CD4-positive, alpha-beta T cell treated with Interleukin-4 for 1 hour (primary cell): Measurements from ENCODE around the gene TSPAN4.

ENCODE experiments used
- DNase-seq, 2 donors: peaks; one replicate each; pipeline ENCODE4 v3.0.0-alpha.2; 2020 to 2022

The TSPAN4 gene

DNA sequence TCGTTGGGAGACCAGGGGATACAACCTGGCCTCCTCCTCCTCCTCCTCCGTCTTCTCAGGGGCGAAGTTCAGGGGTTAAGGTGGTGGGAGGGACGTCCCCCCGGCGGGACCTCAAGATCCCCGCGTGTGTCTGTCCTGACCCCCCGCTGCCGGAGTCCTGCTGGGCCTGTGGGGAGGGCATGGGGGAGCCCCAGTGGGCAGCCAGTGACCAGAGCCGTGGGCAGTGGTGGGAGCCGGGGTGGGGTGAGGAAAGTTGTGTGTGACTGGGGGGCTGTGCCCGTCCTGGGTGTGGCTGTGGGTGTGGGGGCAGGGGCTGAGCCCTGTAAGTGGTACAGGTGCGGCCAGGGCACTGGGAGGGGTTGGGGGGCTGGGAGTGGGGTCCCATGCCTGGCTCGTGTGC lies 10.1 kb downstream of the TSPAN4 start:
- DNase-seq: no peak

DNA sequence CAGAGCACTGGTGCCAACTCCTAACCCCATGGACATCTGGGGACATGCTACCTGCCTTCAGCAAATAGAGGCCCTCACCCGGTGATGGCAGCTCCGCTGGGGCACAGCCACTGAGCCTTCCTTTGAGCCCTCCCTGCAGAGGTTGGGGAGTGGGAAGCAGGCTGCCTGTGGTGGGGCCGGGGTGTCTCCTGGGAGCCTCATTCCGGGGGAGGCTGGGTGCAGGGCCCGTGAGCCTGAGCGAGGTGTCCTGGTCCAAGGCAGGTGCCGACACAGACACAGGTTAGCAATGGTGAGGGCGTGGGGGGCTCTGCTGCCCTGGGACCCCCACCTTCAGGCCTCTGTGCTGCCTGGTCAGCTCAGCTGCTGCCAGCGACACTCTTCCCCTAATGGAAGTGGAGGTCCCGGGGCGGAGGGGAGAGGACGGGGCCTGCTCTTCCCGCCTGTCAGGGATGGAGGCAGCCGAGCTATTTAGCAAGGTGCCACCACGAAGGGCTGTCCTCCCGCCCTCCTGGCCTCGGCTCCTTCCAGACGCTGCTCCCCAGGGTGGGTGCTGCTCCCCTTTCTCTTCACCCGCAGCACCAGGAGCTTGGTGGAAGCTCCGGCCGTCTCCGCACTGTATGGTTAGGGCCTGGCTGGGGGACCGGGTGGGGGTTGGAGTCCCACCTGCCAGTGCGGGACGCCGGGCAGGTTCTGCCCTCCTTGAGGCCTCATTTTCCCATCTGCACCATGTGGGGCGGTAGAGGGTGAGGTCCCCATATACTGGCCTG lies 11.2 kb downstream of the TSPAN4 start:
- DNase-seq: no peak

DNA sequence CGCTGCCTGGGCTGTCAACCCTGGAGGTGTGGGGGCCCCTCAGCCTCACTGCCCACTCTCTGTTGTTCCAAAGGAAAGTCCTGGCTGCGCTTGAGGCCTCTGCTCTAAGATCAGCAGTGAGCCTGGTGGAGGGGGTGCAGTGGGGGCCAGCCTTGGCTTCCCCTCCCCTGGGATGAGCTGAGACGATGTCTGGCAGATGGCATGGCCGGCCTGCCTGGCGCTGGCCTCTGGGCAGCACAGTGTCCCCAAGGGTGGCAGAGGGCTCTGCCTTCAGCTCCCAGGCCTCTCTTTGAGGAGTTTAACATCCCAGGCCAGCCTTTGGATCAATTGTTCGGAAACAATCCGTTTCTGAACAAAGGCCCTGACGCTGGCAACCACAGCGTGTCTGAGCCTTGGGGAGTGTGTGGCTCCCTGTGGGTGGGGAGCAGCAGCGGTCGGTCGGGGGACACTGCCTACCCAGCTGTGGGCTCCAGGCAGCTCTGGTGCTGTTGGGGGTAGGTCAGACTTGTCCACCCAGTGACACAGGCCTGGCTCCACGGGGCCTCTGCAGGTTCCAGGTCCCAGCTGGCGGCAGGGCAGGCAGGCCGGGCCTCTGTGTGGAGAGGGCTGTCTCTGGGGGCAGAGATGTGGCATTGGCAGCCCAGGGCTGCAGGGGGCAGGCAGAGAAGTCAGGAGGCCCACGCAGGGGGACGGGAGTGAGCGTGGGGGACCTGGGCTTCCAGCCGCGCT lies 12.1 kb downstream of the TSPAN4 start:
- DNase-seq: no peak

GRCh38 chr11:855330-855674 lies 12.7 kb downstream of the TSPAN4 start:
- DNase-seq: no peak

DNA sequence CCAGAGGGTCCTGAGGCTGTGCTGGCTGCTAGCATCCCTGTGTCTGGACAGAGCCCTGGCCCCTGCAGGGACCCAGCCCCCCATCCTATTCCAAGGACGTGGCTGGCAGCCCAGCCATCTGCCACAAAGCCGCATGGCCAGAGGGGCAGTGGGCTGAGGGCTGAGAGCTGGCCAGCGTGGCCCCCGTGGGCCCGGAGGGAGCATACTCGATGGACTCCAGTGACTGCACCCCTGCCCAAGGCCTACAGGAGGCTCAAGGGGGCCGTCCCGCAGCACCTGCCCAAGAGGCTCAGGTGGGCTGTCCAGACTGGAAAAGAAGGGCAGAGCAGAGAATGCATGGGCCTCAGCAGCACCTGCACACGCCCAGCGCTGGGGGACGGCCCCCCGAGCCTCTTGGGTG lies 13.1 kb downstream of the TSPAN4 start:
- DNase-seq: no peak

GRCh38 chr11:856397-856796 lies 13.7 kb downstream of the TSPAN4 start:
- no peak for DNase-seq

- DNase-seq: no peak
These were observed 15.6 kb downstream of the TSPAN4 start for GRCh38 chr11:858053-858761.

GRCh38 chr11:858762-859339 lies 16.2 kb downstream of the TSPAN4 start:
- DNase-seq: no peak

DNA sequence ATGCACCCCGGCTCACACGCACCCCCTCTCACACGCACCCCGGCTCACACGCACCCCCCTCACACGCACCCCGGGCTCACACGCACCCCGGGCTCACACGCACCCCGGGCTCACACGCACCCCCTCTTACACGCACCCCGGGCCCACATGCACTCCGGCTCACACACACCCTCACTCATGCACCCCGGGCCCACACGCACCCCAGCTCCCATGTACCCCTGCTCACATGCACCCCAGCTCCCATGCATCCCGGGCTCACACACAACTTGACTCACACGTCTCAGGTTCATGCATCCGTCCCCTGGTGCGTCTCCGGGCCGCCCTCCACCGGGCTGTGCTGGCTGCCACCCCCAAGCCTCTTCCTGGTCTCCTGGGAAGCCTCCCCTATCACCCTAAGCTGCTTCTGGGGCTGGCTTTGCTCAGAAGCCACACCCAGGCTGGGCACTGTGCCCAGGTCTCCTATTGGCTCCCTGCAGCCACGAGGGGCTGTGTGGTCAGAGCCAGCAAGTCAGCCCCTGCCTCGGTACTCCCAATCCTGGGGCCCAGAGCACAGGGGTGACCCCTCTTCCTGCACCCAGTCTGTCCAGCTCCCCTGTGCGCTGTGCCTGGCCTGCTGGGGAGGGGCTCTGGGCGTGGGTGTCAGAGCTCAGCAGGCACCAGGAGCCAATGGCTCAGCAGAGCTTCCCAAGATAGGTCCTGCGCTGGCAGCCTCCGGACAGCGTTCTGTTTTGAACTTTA lies 16.9 kb downstream of the TSPAN4 start:
- DNase-seq: no peak

- no peak for DNase-seq
These were observed 17.8 kb downstream of the TSPAN4 start for GRCh38 chr11:860234-861104.

DNA sequence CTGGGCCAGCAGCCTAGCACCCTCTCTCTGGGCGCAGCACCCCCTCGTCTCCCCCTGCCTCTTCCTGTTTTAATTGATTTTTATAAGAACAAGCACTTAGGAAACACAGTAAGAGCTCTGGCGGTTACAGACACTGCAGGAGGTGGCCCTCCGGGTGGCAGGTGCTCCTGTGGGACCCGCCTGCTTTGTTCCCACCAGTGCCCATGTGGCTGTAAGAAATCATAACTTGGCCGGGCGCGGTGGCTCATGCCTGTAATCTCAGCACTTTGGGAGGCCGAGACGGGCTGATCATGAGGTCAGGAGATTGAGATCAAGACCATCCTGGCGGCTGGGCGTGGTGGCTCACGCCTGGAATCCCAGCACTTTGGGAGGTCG lies 18.4 kb downstream of the TSPAN4 start:
- DNase-seq: no peak

DNA sequence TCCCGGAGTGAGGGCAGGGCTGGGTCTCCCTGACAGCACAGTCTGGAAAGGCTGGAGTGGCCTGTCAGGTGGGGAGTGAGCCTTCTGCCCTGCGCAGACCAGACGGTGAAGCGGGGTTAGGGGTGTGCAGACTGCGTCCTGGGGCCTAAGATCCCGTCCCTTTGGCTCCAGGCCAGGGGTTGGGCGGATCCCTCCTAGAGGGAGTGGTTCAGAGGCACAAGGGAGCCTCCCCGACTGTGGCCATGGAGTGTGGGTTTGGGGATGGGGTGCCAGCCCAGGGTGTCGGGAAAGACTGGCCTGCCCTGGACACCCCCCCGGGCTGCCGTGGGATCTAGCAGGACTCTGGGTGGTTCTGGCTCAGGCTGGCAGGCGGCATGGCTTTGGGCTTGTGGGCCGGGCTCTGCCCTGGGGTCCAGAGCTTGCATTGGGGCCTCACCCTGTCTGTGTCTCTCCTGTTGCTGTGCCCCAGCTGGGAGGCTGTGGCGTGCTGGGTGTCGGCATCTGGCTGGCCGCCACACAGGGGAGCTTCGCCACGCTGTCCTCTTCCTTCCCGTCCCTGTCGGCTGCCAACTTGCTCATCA lies 19.5 kb downstream of the TSPAN4 start:
- DNase-seq: no peak

- no peak for DNase-seq
These were observed 20.0 kb downstream of the TSPAN4 start for GRCh38 chr11:862696-863022.

GRCh38 chr11:863023-863909 lies 20.6 kb downstream of the TSPAN4 start:
- DNase-seq: no peak

DNA sequence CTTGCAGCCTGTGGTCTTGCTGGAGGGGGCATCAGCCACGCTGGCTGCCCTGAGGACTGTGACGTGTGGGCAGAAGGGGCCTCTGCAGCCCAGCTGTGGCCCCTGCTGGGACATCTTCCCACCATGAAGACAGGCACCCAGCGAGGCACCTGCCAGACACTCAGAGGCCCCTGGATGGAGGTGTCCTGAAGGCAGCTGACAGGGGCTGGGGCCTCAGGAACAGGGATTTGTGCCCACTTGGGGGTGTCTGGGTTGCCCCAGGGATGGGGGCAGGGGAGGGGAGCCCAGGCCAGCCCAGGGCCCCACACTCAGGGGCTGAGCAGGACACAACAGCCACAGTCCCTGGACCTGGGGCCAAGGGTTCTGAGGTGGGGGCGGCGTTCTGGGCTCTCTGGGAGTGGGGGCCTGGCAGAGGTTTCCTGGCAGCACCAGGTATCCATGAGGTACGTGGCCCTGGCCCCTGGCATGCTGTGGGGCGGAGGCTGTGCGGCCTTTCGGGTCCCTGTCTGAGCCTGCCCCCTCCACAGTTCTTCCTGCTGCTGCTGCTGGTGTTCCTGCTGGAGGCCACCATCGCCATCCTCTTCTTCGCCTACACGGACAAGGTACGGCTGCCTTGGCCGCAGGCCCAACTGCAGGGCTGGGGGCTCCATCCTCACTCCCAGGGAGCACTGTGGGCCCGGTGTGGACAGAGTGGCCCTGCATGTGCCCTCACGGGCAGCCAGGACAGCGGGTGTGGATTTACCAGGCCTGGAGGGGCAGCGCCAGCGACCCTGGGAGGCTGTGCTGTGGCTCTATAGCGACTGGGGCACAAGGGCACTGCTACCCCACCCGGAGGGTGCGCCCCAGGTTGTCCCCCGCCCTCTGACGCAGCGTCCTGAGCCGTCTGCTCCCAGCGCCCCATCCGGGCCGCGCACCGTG lies 21.5 kb downstream of the TSPAN4 start:
- DNase-seq: no peak

- DNase-seq: no peak
These were observed 22.2 kb downstream of the TSPAN4 start for GRCh38 chr11:864898-865297.

DNA sequence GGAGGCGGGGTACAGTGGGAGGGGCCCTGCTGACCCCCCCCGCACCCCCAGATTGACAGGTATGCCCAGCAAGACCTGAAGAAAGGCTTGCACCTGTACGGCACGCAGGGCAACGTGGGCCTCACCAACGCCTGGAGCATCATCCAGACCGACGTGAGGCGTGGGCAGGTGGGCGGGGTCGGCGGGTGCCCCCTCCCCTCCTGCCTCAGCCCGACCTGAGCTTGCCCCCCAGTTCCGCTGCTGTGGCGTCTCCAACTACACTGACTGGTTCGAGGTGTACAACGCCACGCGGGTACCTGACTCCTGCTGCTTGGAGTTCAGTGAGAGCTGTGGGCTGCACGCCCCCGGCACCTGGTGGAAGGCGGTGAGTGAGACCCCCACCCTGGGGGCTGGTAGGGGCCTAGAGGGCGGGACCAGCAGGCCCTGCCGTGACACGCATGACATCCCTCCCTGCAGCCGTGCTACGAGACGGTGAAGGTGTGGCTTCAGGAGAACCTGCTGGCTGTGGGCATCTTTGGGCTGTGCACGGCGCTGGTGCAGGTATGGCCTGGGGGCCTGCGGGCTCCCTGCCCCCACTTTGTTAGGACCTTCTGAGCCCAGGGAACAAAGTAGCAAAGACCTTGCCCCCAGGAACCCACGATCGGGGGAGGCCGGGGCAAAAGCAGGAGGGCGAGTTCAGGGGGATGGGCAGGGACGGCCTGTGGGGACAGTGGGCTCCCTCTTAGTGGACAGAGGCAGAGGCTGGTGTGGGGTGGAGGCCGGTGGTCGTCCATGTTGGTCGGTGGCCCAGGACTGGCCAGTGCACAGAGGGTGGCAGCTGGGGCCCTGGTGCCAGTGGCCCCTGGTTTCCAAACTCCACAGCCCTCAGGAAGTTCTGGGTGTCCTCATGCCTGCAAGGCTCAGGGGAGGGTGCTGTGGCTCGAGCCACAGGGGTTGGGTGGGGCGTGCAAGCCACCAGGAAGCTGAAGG lies 23.1 kb downstream of the TSPAN4 start:
- DNase-seq: no peak

DNA sequence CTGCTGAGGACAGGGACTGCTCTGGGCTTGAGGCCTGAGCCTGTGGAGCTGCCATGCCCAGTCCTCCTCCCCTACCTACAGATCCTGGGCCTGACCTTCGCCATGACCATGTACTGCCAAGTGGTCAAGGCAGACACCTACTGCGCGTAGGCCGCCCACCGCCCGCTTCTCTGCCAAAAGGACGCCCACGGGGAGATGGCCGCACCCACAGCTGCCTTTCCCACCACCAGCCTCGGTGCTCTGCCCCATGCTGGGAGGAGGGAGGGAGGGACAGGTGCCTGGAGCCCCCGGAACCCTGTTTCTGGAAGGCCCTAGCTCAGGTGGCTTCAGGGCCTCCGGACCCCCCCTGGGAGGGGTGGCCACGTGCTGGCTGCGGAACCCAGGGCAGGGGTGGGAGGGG lies 23.8 kb downstream of the TSPAN4 start:
- no peak for DNase-seq
